Hepatocyte (in vitro differentiated cells): ENCODE data around the gene TLCD2. TPM values are rescaled to one million over a fixed set of nuclear protein-coding genes. Genes with fewer than 3 reads are reported as not detected.

Source experiments
- DNase-seq: peaks from one replicate; pipeline ENCODE4 v3.0.0-alpha.2; 2016; ENCODE audit warnings: low spot score
- H2AFZ ChIP-seq: fragments of 200-600 bp; sonication (generic); 2 replicates; pipeline ENCODE4 v1.6.0; 2016; ENCODE audit warnings: antibody characterized with exemption, mild to moderate bottlenecking
- H3K27ac ChIP-seq: fragments of 200-600 bp; sonication (generic); 2 replicates; pipeline ENCODE4 v1.5.1; 2016; ENCODE audit warnings: mild to moderate bottlenecking
- H3K27me3 ChIP-seq: fragments of 200-600 bp; sonication (generic); 2 replicates; pipeline ENCODE4 v1.6.1; 2016
- H3K36me3 ChIP-seq: fragments of 200-600 bp; sonication (generic); replicated peaks from 2 replicates; pipeline ENCODE4 v1.5.1; 2016; ENCODE audit warnings: low read depth; ENCODE audit not compliant: insufficient read depth
- H3K4me1 ChIP-seq: fragments of 200-600 bp; sonication (generic); 2 replicates; pipeline ENCODE4 v1.5.1; 2016; ENCODE audit warnings: mild to moderate bottlenecking, moderate library complexity; ENCODE audit not compliant: insufficient read depth
- H3K4me2 ChIP-seq: fragments of 200-600 bp; sonication (generic); 2 replicates; pipeline ENCODE4 v1.6.0; 2016
- H3K4me3 ChIP-seq: fragments of 200-600 bp; sonication (generic); 2 replicates; pipeline ENCODE4 v1.5.1; 2016; ENCODE audit warnings: mild to moderate bottlenecking
- H3K79me2 ChIP-seq: fragments of 200-600 bp; sonication (generic); 2 replicates; pipeline ENCODE4 v1.6.0; 2017; ENCODE audit warnings: mild to moderate bottlenecking
- H3K9me2 ChIP-seq: fragments of 200-600 bp; sonication (generic); replicated peaks from 2 replicates; pipeline ENCODE4 v1.6.0; 2017; ENCODE audit warnings: mild to moderate bottlenecking; ENCODE audit not compliant: insufficient read depth
- H3K9me3 ChIP-seq: fragments of 200-600 bp; sonication (generic); 2 replicates; pipeline ENCODE4 v1.5.1; 2016; ENCODE audit warnings: low read depth, mild to moderate bottlenecking
- H4K20me1 ChIP-seq: fragments of 200-600 bp; sonication (generic); 2 replicates; pipeline ENCODE4 v1.6.0; 2016; ENCODE audit warnings: mild to moderate bottlenecking; ENCODE audit not compliant: insufficient read depth, poor library complexity, severe bottlenecking
- EZH2 ChIP-seq: fragments of 200-600 bp; sonication (generic); IDR thresholded peaks from 2 replicates; pipeline ENCODE4 v1.6.1; 2016; ENCODE audit warnings: antibody characterized with exemption, mild to moderate bottlenecking, borderline replicate concordance
- EZH2phosphoT487 ChIP-seq: fragments of 200-600 bp; sonication (generic); IDR thresholded peaks from one replicate; pipeline ENCODE4 v1.6.1; 2018; ENCODE audit warnings: antibody characterized with exemption, mild to moderate bottlenecking, low read depth, moderate library complexity; ENCODE audit not compliant: unreplicated experiment, severe bottlenecking
- WGBS: methylation state at CpG from one replicate; pipeline ENCODE4 v1.1.6; 2016; ENCODE audit warnings: low lambda C conversion rate; ENCODE audit errors: missing lambda C conversion rate; 5-methylcytosine and 5-hydroxymethylcytosine counted together
- polyA plus RNA-seq: library from polyadenylated mRNA; unstranded; fragments of >200 nt; fragmentation: Nextera tagmentation; extraction: Ambion mirVana; gene quantifications from 2 replicates; pipeline ENCODE4 v1.2.1, GENCODE V29; 2016
- total RNA-seq: library from RNA; depleted of rRNA; stranded (reverse); fragments of >200 nt; gene quantifications from 2 replicates; pipeline ENCODE4 v1.2.3, GENCODE V29; 2014
- TF ChIP-seq, protein P1 (sequence below): fragments of 200-600 bp; sonication (generic); IDR thresholded peaks from 2 replicates; pipeline ENCODE4 v1.5.1; 2016; ENCODE audit warnings: antibody characterized with exemption, mild to moderate bottlenecking; ENCODE audit not compliant: poor library complexity

Gene TLCD2
- total and polyA plus RNA-seq, 2 experiments from 2014 or later = 2.0 to 4.5 TPM

DNA sequence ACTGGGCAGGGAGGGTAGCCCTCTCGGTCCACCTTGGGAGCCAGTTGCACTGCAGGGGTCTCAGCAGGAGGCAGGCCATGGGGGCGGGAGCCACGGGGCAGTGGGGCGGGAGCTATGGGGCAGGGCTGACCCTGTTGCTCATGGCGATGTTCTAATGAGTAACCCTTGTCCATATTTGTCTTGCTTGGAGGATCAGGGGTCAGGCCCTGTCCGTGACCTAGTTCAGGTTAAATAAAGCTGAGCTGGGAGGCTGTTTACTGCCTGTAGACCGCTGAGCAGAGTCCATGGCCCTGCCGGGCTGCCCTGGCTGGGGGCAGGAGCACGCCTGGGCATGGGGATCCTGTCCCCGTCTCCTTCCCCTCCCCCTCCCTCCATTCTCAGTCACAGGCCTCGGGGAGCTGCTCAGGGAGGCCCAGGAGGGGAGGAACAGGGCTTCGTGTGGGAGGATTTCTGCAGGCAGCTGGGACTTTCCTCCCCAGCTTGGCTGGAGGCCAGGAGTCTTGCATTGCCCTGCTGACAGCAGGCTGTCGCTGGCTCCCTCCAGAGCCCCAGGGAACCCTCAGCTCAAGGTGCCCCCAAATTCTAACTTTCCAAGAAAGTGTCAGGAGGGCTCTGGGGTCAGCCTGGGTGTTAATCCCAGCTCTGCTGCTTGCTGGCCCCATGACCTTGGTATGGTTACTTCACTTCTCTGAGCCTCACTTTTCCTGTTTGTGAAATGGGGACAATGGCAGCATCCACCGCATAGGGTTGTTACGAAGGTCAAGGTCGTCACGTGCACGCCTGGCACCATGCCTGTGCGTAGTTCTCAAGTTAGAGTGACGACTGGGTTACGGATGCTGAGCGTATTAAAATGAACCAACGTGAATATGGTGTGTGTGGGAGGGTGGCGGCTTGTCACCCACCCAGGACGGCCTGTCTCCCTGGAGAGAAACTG, 26.4 kb upstream of the TLCD2 start:
- H3K27me3 ChIP-seq = no peaks in the 10 kb centered on the region
- DNase-seq = peak; percentile 88
- H3K79me2 ChIP-seq = no peaks in the 10 kb centered on the region
- H3K4me1 ChIP-seq = peaks cover 19% of the 10 kb centered on the region
- H2AFZ ChIP-seq = no peak overlapping the region
- H4K20me1 ChIP-seq = no peaks in the 10 kb centered on the region
- no peaks in the 10 kb centered on the region for H3K9me3 ChIP-seq
- H3K27ac ChIP-seq = peak overlapping the region; percentile 74
- H3K9me2 ChIP-seq = no peaks in the 10 kb centered on the region
- no peaks in the 10 kb centered on the region for H3K36me3 ChIP-seq
- TF ChIP-seq EZH2phosphoT487 = no peak
- no peak for TF ChIP-seq EZH2
- TF ChIP-seq, protein P1, sequence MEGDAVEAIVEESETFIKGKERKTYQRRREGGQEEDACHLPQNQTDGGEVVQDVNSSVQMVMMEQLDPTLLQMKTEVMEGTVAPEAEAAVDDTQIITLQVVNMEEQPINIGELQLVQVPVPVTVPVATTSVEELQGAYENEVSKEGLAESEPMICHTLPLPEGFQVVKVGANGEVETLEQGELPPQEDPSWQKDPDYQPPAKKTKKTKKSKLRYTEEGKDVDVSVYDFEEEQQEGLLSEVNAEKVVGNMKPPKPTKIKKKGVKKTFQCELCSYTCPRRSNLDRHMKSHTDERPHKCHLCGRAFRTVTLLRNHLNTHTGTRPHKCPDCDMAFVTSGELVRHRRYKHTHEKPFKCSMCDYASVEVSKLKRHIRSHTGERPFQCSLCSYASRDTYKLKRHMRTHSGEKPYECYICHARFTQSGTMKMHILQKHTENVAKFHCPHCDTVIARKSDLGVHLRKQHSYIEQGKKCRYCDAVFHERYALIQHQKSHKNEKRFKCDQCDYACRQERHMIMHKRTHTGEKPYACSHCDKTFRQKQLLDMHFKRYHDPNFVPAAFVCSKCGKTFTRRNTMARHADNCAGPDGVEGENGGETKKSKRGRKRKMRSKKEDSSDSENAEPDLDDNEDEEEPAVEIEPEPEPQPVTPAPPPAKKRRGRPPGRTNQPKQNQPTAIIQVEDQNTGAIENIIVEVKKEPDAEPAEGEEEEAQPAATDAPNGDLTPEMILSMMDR = no peak
- 51% methylated on average over 25 of the region's 25 CpGs for WGBS
- no peak overlapping the region for H3K4me3 ChIP-seq
- peak overlapping the region; percentile 64 for H3K4me2 ChIP-seq

- Histone ChIP-seq H3K4me3 (no peak overlapping the region), H2AFZ (no peak overlapping the region), H3K27ac (peak overlapping the region; percentile 74), H3K9me2 (no peaks in the 10 kb centered on the region), H3K4me1 (peaks cover 19% of the 10 kb centered on the region), H4K20me1 (no peaks in the 10 kb centered on the region), H3K79me2 (no peaks in the 10 kb centered on the region), H3K27me3 (no peaks in the 10 kb centered on the region), H3K36me3 (no peaks in the 10 kb centered on the region), H3K9me3 (no peaks in the 10 kb centered on the region), H3K4me2 (peak overlapping the region; percentile 64)
- DNase-seq = no peak
- 61% methylated on average over 12 of the region's 17 CpGs for WGBS
- TF ChIP-seq, protein P1 = no peak
- TF ChIP-seq EZH2 (no peak), EZH2phosphoT487 (no peak)
Measured at GRCh38 chr17:1735834-1736347, 25.7 kb upstream of the TLCD2 start.

DNA sequence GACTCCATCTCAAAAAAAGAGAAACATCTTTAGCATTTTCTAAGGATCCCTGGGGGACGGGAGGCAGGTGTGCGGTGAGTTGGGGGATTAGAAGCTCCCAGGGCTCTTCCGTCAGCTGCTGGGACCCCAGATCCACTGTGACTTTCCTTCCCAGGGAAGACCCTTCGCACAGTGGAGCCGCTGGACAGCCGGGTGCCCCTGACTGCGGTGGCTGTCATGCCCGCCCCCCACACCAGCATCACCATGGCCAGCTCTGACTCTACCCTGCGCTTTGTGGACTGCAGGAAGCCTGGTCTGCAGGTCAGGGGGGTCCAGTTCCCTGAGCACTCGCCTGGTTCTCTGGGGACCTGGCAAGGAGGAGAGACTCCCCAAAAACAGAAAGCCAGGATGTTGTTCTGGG, 25.2 kb upstream of the TLCD2 start:
- H3K9me3 ChIP-seq = no peaks in the 10 kb centered on the region
- H3K4me2 ChIP-seq = no peak overlapping the region
- H3K79me2 ChIP-seq = no peaks in the 10 kb centered on the region
- DNase-seq = no peak
- H3K27ac ChIP-seq = peak overlapping the region; percentile 74
- H3K36me3 ChIP-seq = no peaks in the 10 kb centered on the region
- TF ChIP-seq, protein P1 = no peak
- no peak for TF ChIP-seq EZH2phosphoT487
- no peak for TF ChIP-seq EZH2
- H2AFZ ChIP-seq = no peak overlapping the region
- WGBS = 98% methylated on average over 10 of the region's 10 CpGs
- H4K20me1 ChIP-seq = no peaks in the 10 kb centered on the region
- H3K4me1 ChIP-seq = peaks cover 24% of the 10 kb centered on the region
- no peaks in the 10 kb centered on the region for H3K27me3 ChIP-seq
- no peaks in the 10 kb centered on the region for H3K9me2 ChIP-seq
- no peak overlapping the region for H3K4me3 ChIP-seq
